Measurements from ENCODE around the gene DUSP6. TPM values are rescaled to one million over a fixed set of nuclear protein-coding genes. Genes with fewer than 3 reads are reported as not detected.

DUSP6 gene
- total and polyA plus RNA-seq, 2 of the 13 experiments (the other 11 are each of a cell fraction or from before 2014, with no cell fraction given), result 40.9 to 161 TPM

- TF ChIP-seq ZNF142 (CRISPR knock-in tag; IDR thresholded peaks at IDR 0.05), result no peak
- TF ChIP-seq ZFY (CRISPR knock-in tag; IDR thresholded peaks at IDR 0.05), result no peak
- no peak for TF ChIP-seq ZNF737 (CRISPR knock-in tag; IDR thresholded peaks at IDR 0.05; ENCODE audit: borderline replicate concordance)
- no peak for TF ChIP-seq ZNF484 (CRISPR knock-in tag; IDR thresholded peaks at IDR 0.05; ENCODE audit: borderline replicate concordance, low read depth)
- TF ChIP-seq ISL2 (CRISPR knock-in tag; IDR thresholded peaks at IDR 0.05), result no peak
- TF ChIP-seq, protein P1, sequence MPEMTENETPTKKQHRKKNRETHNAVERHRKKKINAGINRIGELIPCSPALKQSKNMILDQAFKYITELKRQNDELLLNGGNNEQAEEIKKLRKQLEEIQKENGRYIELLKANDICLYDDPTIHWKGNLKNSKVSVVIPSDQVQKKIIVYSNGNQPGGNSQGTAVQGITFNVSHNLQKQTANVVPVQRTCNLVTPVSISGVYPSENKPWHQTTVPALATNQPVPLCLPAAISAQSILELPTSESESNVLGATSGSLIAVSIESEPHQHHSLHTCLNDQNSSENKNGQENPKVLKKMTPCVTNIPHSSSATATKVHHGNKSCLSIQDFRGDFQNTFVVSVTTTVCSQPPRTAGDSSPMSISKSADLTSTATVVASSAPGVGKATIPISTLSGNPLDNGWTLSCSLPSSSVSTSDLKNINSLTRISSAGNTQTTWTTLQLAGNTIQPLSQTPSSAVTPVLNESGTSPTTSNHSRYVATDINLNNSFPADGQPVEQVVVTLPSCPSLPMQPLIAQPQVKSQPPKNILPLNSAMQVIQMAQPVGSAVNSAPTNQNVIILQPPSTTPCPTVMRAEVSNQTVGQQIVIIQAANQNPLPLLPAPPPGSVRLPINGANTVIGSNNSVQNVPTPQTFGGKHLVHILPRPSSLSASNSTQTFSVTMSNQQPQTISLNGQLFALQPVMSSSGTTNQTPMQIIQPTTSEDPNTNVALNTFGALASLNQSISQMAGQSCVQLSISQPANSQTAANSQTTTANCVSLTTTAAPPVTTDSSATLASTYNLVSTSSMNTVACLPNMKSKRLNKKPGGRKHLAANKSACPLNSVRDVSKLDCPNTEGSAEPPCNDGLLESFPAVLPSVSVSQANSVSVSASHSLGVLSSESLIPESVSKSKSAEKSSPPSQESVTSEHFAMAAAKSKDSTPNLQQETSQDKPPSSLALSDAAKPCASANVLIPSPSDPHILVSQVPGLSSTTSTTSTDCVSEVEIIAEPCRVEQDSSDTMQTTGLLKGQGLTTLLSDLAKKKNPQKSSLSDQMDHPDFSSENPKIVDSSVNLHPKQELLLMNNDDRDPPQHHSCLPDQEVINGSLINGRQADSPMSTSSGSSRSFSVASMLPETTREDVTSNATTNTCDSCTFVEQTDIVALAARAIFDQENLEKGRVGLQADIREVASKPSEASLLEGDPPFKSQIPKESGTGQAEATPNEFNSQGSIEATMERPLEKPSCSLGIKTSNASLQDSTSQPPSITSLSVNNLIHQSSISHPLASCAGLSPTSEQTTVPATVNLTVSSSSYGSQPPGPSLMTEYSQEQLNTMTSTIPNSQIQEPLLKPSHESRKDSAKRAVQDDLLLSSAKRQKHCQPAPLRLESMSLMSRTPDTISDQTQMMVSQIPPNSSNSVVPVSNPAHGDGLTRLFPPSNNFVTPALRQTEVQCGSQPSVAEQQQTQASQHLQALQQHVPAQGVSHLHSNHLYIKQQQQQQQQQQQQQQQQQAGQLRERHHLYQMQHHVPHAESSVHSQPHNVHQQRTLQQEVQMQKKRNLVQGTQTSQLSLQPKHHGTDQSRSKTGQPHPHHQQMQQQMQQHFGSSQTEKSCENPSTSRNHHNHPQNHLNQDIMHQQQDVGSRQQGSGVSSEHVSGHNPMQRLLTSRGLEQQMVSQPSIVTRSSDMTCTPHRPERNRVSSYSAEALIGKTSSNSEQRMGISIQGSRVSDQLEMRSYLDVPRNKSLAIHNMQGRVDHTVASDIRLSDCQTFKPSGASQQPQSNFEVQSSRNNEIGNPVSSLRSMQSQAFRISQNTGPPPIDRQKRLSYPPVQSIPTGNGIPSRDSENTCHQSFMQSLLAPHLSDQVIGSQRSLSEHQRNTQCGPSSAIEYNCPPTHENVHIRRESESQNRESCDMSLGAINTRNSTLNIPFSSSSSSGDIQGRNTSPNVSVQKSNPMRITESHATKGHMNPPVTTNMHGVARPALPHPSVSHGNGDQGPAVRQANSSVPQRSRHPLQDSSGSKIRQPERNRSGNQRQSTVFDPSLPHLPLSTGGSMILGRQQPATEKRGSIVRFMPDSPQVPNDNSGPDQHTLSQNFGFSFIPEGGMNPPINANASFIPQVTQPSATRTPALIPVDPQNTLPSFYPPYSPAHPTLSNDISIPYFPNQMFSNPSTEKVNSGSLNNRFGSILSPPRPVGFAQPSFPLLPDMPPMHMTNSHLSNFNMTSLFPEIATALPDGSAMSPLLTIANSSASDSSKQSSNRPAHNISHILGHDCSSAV (CRISPR knock-in tag; IDR thresholded peaks at IDR 0.05; ENCODE audit: borderline replicate concordance), result no peak
- TF ChIP-seq, protein P2, sequence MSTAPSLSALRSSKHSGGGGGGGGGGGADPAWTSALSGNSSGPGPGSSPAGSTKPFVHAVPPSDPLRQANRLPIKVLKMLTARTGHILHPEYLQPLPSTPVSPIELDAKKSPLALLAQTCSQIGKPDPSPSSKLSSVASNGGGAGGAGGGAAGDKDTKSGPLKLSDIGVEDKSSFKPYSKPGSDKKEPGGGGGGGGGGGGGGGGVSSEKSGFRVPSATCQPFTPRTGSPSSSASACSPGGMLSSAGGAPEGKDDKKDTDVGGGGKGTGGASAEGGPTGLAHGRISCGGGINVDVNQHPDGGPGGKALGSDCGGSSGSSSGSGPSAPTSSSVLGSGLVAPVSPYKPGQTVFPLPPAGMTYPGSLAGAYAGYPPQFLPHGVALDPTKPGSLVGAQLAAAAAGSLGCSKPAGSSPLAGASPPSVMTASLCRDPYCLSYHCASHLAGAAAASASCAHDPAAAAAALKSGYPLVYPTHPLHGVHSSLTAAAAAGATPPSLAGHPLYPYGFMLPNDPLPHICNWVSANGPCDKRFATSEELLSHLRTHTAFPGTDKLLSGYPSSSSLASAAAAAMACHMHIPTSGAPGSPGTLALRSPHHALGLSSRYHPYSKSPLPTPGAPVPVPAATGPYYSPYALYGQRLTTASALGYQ (CRISPR knock-in tag; IDR thresholded peaks at IDR 0.05), result no peak
- TF ChIP-seq NFYC (CRISPR knock-in tag; IDR thresholded peaks at IDR 0.05), result no peak
- no peak for TF ChIP-seq PRMT3 (CRISPR knock-in tag; IDR thresholded peaks at IDR 0.05; ENCODE audit: borderline replicate concordance, low read depth)
- no peak for TF ChIP-seq FIP1L1 (IDR thresholded peaks at IDR 0.05; ENCODE audit: borderline replicate concordance, insufficient read depth, low read depth, low read length)
- no peak for TF ChIP-seq ADNP (CRISPR knock-in tag; IDR thresholded peaks at IDR 0.05)
- no peak for TF ChIP-seq ELF1 (CRISPR knock-in tag; IDR thresholded peaks at IDR 0.05)
These were observed 3.2 kb downstream of the DUSP6 start (continued) for GRCh38 chr12:89348894-89349699.
